ENCODE data around the gene KLHL22.
"Not testable (repeated sequence)": the region's sequence is repeated elsewhere in the genome, so short reads cannot be mapped to it uniquely, and the experiment has no call there.

KLHL22 gene

DNA sequence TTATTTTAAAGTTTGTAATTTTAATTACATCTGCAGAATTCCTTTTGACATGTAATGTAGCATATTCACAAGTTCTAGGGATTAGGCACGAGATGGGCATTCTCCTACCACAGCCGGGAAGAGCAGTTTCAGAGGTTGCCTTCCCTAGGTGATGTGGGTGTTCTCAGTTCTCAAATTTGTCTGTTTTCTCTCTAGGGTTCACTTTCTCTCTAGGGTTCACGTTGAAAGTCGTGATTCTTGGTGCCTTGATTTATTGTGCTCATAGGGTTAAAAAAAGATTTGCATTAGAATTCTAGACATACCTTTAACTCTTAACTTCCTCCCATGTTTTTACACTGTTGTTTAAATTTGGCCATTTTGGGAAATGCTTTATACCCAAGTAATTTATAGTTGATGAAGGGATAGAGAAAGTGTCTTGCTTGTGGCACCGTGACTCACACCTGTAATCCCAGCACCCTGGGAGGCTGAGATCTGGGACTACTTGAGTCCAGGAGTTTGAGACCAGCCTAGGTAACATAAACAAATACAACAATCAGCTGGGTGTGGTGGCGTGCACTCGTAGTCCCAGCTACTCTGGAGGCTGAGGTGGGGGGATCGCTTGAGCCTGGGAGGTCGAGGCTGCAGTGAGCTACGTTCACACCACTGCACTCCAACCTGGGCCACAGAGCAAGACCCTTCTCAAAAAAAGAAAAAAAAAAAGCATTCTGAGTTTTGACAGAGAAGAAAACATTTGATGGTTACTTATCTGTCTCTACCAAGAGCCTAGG, 15.4 kb upstream of the KLHL22 start:
- Histone ChIP-seq H3K9ac (ENCODE audit: low read depth, low read length) (no peak overlapping the region), H3K4me3 (ENCODE audit: low read length) (no peak overlapping the region), H3K36me3 (ENCODE audit: insufficient read depth, low read length) (peaks cover 9% of the 10 kb centered on the region; the same call in 1 of the 2 replicates), H3K9me3 (ENCODE audit: insufficient read depth, low read depth, low read length) (no peaks in the 10 kb centered on the region), H3K27me3 (ENCODE audit: insufficient read depth, low read length) (no peaks in the 10 kb centered on the region), H3K4me1 (ENCODE audit: insufficient read depth, low read length) (peaks cover 24% of the 10 kb centered on the region; the same call in 1 of the 2 replicates), H3K27ac (ENCODE audit: low read depth, low read length) (no peak overlapping the region; the same call in 1 of the 2 replicates)
- WGBS: 86% methylated on average over 7 of the region's 10 CpGs

DNA sequence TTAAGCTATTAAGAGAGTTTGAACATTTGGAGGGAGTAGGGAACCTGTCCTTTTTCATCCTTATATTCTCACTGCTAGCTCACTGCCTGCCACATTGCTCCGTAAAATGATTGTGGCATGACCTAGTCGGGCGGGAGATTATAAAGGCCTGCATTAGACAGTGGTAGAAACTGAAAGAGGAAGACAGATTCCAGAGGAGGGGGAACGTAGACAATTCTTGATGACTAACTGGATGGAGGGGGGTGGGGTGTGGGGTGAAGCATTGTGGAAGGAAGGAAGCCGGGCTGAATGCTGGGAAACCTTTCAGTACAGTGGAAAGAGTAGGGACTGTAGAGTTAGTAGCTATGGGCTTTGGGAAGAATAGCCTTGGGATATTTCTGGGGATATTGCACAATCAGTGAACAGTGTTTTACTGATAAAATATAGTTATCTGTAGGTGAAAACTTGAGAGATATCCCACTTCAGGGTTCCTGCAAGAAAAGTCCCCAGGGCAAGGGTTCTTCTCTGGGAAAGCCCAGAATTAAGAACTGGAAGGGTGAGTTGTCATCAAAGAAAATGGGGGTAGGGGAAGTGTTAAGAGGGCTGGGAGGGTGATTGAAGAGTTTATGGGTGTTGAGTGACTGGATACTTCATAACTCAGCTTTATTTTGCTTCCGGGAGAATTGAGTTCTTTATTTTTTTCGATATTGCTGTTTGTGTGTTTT, 13.9 kb upstream of the KLHL22 start:
- no peaks in the 10 kb centered on the region for H3K27me3 ChIP-seq (ENCODE audit: insufficient read depth, low read length)
- no peak overlapping the region; the same call in 1 of the 2 replicates for H3K27ac ChIP-seq (ENCODE audit: low read depth, low read length)
- peaks cover 24% of the 10 kb centered on the region; the same call in 1 of the 2 replicates for H3K4me1 ChIP-seq (ENCODE audit: insufficient read depth, low read length)
- H3K36me3 ChIP-seq (ENCODE audit: insufficient read depth, low read length): peaks cover 9% of the 10 kb centered on the region; the same call in 1 of the 2 replicates
- 52% methylated on average over 5 of the region's 7 CpGs for WGBS
- no peaks in the 10 kb centered on the region for H3K9me3 ChIP-seq (ENCODE audit: insufficient read depth, low read depth, low read length)
- peak overlapping the region; percentile 86 for H3K4me3 ChIP-seq (ENCODE audit: low read length)
- 0 out of 2 replicates have a peak overlapping the region, but pooled peaks have one; percentile 1 for H3K9ac ChIP-seq (ENCODE audit: low read depth, low read length)

DNA sequence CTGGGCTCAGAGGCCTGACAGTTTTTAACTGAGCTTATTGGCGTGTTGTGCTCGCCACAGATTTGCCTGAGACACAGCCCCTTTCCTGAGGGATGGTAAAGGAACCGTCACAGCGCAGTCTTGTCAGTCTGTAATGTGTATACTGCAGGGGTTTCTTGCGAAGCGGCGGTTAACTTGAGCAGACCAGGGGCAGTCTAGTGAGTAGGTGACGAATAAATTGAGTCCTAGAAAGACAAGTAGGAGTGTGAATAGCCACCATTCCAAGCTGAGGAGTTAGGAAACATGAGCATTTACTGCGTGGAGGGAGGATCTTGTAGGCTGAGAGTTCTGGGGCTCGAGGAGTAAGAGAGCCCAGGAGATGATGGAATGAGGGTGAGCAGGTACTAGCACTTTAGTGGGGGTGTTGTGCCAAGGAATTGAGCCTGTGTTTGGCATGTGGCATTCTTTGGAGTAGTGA, 13.2 kb upstream of the KLHL22 start:
- H3K27ac ChIP-seq (ENCODE audit: low read depth, low read length): no peak overlapping the region
- H3K4me3 ChIP-seq (ENCODE audit: low read length): peak overlapping the region; percentile 86
- 0 out of 2 replicates have a peak, but pooled peaks cover 4% of the 10 kb centered on the region for H3K36me3 ChIP-seq (ENCODE audit: insufficient read depth, low read length)
- peaks cover 24% of the 10 kb centered on the region; the same call in 1 of the 2 replicates for H3K4me1 ChIP-seq (ENCODE audit: insufficient read depth, low read length)
- H3K9ac ChIP-seq (ENCODE audit: low read depth, low read length): 0 out of 2 replicates have a peak overlapping the region, but pooled peaks have one; percentile 1
- WGBS: 51% methylated on average over 10 of the region's 10 CpGs
- no peaks in the 10 kb centered on the region for H3K9me3 ChIP-seq (ENCODE audit: insufficient read depth, low read depth, low read length)
- no peaks in the 10 kb centered on the region for H3K27me3 ChIP-seq (ENCODE audit: insufficient read depth, low read length)

DNA sequence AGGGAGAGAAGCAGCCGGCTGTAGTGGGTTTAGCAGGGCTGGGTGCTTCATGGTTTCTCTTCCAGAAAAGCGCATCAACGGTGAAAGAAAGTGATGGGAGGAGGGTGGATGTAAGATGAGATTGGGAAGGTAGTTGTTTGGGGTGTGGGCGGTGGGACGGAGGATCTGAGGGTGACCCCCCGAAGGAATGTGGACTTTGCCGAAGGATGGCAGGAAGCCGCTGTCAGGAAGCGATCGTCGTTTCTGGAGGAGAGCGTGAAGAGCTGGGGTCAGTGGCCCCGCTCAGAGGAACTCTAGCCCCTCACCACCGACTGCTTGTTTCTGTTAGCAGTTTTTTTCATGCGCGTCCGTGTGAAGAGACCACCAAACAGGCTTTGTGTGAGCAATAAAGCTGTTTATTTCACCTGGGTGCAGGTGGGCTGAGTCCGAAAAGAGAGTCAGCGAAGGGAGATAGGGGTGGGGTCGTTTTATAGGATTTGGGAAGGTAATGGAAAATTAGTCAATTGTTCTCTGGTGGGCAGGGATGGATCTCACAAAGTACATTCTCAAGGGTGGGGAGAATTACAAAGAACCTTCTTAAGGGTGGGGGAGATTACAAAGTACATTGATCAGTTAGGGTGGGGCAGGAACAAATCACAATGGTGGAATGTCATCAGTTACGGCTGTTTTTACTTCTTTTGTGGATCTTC, 12.6 kb upstream of the KLHL22 start:
- H3K27me3 ChIP-seq (ENCODE audit: insufficient read depth, low read length); H3K9me3 ChIP-seq (ENCODE audit: insufficient read depth, low read depth, low read length); H3K36me3 ChIP-seq (ENCODE audit: insufficient read depth, low read length): not testable (repeated sequence)
- H3K9ac ChIP-seq (ENCODE audit: low read depth, low read length): peak overlapping the region; percentile 78
- H3K27ac ChIP-seq (ENCODE audit: low read depth, low read length): peak overlapping the region; percentile 51
- WGBS: 7% methylated on average over 21 of the region's 21 CpGs
- H3K4me1 ChIP-seq (ENCODE audit: insufficient read depth, low read length): peaks cover 24% of the 10 kb centered on the region; the same call in 1 of the 2 replicates
- H3K4me3 ChIP-seq (ENCODE audit: low read length): peak overlapping the region; percentile 86

DNA sequence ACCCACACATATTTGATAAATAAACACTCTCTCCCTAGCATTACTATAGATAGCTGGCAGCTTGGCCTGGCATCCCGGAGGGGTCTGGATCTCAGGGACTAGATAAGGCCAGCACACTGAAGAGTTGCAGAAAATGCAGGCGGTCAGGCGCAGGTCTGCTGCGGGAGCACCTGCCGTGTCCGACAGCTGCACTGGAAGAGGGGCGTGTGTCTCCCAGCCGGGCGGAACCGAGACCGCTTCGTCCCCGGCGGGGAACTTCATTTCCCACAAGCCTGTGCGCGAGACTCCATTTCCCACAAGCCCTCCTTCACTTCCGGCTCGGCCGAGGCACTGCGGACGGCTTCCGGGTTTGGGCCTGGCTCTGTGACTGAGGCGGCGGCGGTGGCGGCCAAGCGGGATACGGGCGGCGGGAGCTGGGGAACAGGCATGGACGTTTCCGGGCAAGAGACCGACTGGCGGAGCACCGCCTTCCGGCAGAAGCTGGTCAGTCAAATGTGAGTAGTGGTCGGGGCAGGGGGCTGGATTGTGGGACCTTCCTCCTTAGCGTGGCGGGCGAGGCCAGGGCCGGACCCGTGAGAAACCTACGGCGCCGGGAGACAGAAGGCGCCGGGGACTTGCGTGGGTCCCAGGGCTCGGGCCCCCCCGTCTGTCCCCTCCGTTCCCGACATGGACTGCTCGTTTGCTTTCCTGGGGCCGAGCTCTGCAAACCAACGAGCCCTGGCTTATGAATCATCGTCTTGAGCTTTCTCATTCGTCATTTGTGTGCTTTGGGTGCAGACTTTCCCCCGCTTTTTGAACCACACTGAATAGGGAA, 11.9 kb upstream of the KLHL22 start, which contains the start of gene MED15:
Gene MED15, plus strand, starts transcription at position 358 of the 814 bp plus-strand sequence. Its CDS starts 69 bp downstream, at position 427.
- H3K27me3 ChIP-seq (ENCODE audit: insufficient read depth, low read length): no peaks in the 10 kb centered on the region
- H3K9me3 ChIP-seq (ENCODE audit: insufficient read depth, low read depth, low read length): no peaks in the 10 kb centered on the region
- 2% methylated on average over 58 of the region's 58 CpGs for WGBS
- no peaks in the 10 kb centered on the region for H3K36me3 ChIP-seq (ENCODE audit: insufficient read depth, low read length)
- H3K4me1 ChIP-seq (ENCODE audit: insufficient read depth, low read length): peaks cover 24% of the 10 kb centered on the region; the same call in 1 of the 2 replicates
- peak within 1 kb of the TSS; percentile 86 for H3K4me3 ChIP-seq (ENCODE audit: low read length)
- peak within 1 kb of the TSS; percentile 51 for H3K27ac ChIP-seq (ENCODE audit: low read depth, low read length)
- peak within 1 kb of the TSS; percentile 78 for H3K9ac ChIP-seq (ENCODE audit: low read depth, low read length)

DNA sequence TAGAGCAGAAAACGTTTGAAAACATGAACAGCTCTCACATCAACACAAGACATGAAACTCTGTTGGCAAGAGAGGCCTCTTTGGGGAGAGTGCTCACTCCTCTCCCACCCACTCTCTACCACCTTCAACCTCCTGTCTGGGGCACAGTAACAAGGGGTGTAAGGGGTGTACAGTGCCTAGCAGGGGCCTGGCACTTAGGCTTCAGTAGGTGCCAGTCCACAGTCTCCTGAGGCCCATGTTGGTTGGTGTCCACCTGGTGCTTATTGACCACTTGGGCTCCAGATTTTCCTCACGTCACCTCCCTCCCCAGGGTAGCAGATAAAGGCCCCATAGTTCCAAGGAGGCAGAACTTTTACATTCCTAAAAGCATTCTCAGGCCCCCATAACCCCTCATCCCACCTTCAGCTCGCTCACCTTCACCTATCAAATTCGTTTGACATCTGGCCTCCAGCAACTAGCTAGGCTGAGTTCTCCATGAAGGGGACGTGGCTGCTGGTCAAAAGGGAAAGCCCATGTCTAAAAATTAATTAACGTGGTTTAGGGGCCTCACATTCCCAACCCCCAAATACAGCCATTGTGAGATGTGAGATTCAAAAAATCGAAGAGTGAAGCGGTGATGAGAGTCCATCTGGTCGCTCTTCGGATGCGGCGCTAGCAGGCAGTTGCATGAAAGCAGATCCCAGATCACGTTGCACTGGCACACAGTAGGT, 11.1 kb upstream of the KLHL22 start:
- Histone ChIP-seq H3K27ac (ENCODE audit: low read depth, low read length) (no peak overlapping the region), H3K27me3 (ENCODE audit: insufficient read depth, low read length) (no peaks in the 10 kb centered on the region), H3K4me3 (ENCODE audit: low read length) (peak overlapping the region; percentile 86), H3K9ac (ENCODE audit: low read depth, low read length) (no peak overlapping the region), H3K9me3 (ENCODE audit: insufficient read depth, low read depth, low read length) (no peaks in the 10 kb centered on the region), H3K4me1 (ENCODE audit: insufficient read depth, low read length) (peaks cover 24% of the 10 kb centered on the region; the same call in 1 of the 2 replicates), H3K36me3 (ENCODE audit: insufficient read depth, low read length) (no peaks in the 10 kb centered on the region)
- WGBS: 73% methylated on average over 13 of the region's 13 CpGs

DNA sequence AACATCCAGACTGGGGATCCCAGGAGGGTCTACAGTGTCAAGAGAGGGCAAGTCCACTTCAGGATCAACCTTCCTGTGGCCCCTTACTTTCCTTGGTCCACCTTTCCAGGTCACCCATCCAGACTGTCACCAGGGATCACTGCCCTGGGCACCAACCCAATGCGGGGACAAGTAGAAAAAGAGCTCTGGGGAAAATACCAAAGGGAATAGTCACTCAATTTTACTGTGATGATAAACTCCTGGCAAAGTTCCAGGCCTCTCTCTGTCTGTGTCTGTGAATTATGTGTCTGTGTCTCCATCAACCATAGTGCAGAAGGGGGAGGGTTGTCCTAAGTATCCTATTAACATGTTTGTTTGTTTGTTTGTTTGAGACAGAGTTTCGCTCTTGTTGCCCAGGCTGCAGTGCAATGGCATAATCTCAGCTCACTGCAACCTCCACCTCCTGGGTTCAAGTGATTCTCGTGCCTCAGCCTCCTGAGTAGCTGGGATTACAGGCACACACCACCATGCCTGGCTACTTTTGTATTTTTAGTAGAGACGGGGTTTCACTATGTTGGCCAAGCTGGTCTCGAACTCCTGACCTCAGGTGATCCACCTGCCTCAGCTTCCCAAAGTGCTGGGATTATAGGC, 8.8 kb upstream of the KLHL22 start:
- H3K9ac ChIP-seq (ENCODE audit: low read depth, low read length); H3K27ac ChIP-seq (ENCODE audit: low read depth, low read length); H3K27me3 ChIP-seq (ENCODE audit: insufficient read depth, low read length); H3K4me1 ChIP-seq (ENCODE audit: insufficient read depth, low read length); H3K4me3 ChIP-seq (ENCODE audit: low read length); H3K36me3 ChIP-seq (ENCODE audit: insufficient read depth, low read length); H3K9me3 ChIP-seq (ENCODE audit: insufficient read depth, low read depth, low read length): not testable (repeated sequence)
- 87% methylated on average over 5 of the region's 5 CpGs for WGBS

DNA sequence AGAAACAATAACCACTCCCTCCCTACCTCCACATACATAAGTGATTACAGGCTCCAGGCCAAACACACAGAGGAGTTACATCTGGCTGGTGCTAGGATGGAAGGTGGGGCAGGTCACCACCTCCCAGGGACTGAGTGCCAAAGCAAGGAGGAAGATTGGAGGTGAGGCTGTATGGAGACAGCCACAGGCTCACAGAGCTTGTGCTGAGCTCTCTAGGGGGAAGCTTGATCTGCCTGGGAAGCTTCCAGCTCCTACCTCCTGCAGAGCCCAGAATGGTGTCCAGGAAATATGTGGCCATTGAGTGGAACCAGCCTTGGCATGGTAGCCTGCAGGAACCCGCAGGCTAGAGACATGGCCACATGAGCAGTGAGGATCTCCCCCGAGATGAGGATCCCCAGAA, 8.2 kb upstream of the KLHL22 start:
- H3K27me3 ChIP-seq (ENCODE audit: insufficient read depth, low read length): no peaks in the 10 kb centered on the region
- H3K9ac ChIP-seq (ENCODE audit: low read depth, low read length): no peak overlapping the region
- WGBS: 89% methylated on average over 2 of the region's 2 CpGs
- H3K4me1 ChIP-seq (ENCODE audit: insufficient read depth, low read length): peaks cover 2% of the 10 kb centered on the region; the same call in 1 of the 2 replicates
- H3K4me3 ChIP-seq (ENCODE audit: low read length): no peak overlapping the region
- H3K9me3 ChIP-seq (ENCODE audit: insufficient read depth, low read depth, low read length): no peaks in the 10 kb centered on the region
- H3K36me3 ChIP-seq (ENCODE audit: insufficient read depth, low read length): peaks cover 3% of the 10 kb centered on the region; the same call in 1 of the 2 replicates
- H3K27ac ChIP-seq (ENCODE audit: low read depth, low read length): no peak overlapping the region

DNA sequence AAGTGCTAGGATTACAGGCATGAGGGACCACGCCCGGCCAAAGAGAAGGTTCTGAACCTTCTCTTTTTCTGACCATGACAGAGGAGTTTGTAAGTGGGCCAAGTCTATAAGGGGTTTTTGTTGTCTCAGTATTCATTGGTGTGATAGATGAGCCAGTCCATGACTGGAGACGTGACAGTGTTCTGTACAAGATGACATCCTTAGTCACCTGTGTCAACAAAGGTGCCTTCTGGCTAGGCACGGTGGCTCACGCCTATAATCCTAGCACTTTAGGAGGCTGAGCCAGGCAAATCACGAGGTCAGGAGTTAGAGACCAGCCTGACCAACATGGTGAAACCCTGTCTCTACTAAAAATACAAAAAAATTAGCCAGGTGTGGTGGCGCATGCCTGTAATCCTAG, 4.2 kb upstream of the KLHL22 start:
- Histone ChIP-seq H3K4me1 (ENCODE audit: insufficient read depth, low read length) (no peaks in the 10 kb centered on the region), H3K9me3 (ENCODE audit: insufficient read depth, low read depth, low read length) (no peaks in the 10 kb centered on the region), H3K36me3 (ENCODE audit: insufficient read depth, low read length) (peaks cover 5% of the 10 kb centered on the region; the same call in 1 of the 2 replicates), H3K4me3 (ENCODE audit: low read length) (no peak overlapping the region), H3K27ac (ENCODE audit: low read depth, low read length) (no peak overlapping the region), H3K9ac (ENCODE audit: low read depth, low read length) (no peak overlapping the region), H3K27me3 (ENCODE audit: insufficient read depth, low read length) (peaks cover 4% of the 10 kb centered on the region)
- WGBS: 82% methylated on average over 7 of the region's 7 CpGs

Data from HUES64 (cell line).